BLaER1 treated with 17β-estradiol and CSF1 and Interleukin-3, amounts not matched to agents 10 nM and 100 nM (cell line): ENCODE measurements around the gene NPHP4.

Experiments used
- H3K27ac ChIP-seq, 11 experiments: shearing (Covaris generic); formaldehyde crosslinking; 2 replicates each; pipeline ENCODE4 v1.8.1; 2022
- H3K27me3 ChIP-seq, 11 experiments: shearing (Covaris generic); formaldehyde crosslinking; 2 replicates each; pipeline ENCODE4 v1.8.1; 2022
- H3K36me3 ChIP-seq, 11 experiments: shearing (Covaris generic); formaldehyde crosslinking; 2 replicates each; pipeline ENCODE4 v1.8.1; 2022
- H3K4me1 ChIP-seq, 10 experiments: shearing (Covaris generic); formaldehyde crosslinking; 2 replicates each; pipeline ENCODE4 v1.8.1; 2022
- H3K4me2 ChIP-seq, 11 experiments: shearing (Covaris generic); formaldehyde crosslinking; 2 replicates each; pipeline ENCODE4 v1.8.1; 2022
- H3K4me3 ChIP-seq, 10 experiments: shearing (Covaris generic); formaldehyde crosslinking; 2 replicates each; pipeline ENCODE4 v1.8.1; 2022
- H3K9ac ChIP-seq, 11 experiments: shearing (Covaris generic); formaldehyde crosslinking; 2 replicates each; pipeline ENCODE4 v1.8.1; 2022
- H3K9me3 ChIP-seq, 11 experiments: shearing (Covaris generic); formaldehyde crosslinking; replicated peaks in 1 of 11; 2 replicates each; pipeline ENCODE4 v1.8.1; 2022
- H4K20me1 ChIP-seq, 11 experiments: shearing (Covaris generic); formaldehyde crosslinking; 2 replicates each; pipeline ENCODE4 v1.8.1; 2022
- Cebpa-rat ChIP-seq, 11 experiments: shearing (Covaris generic); IDR thresholded peaks; 2 replicates each; pipeline ENCODE4 v1.8.1; 2022

NPHP4 gene

DNA sequence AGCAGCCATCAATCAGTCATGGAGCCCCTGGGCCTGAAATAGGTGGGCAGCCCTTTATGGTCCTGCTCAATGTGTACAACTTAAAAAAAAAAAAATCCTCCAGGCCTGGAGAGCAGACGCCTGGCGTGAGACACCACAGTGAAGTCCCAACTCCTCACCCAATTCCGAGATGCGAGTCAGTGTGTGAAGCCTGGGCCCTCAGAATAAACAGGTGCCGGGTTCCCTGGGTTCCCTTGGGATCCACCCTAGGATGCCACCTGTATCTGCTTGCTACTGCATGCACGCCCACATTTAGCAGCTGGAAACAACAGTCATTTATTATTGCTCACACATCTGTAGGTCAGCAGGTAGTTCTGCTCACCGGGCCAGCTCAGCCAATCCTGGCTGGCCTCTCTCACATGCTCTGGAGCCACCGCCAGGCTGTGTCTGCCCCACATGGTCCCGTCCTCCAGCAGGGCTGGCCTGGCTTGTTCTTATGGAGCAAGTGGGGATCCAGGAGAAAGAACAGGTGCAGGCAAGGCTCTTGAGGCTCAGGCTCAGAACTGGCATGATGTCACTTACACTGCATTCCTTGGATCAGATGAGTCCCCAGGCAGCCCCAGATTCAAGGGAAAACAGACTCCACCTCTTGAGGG, 172.7 kb downstream of the NPHP4 start:
- Histone ChIP-seq H3K4me2 (peak overlapping the region; percentile 1 to 75 (median 59); a peak in 19 of 22 replicates), H3K4me3 (no peak overlapping the region), H3K27ac (no peak overlapping the region), H4K20me1 (peaks cover 0 to 5% (median 0%) of the 10 kb centered on the region in 11 experiments; a peak in 1 of 22 replicates), H3K27me3 (peaks cover 0 to 10% (median 0%) of the 10 kb centered on the region in 11 experiments; a peak in 4 of 22 replicates), H3K9me3 (peaks cover 8 to 25% (median 21%) of the 10 kb centered on the region in 11 experiments; a peak in 19 of 22 replicates), H3K36me3 (no peaks in the 10 kb centered on the region), H3K4me1 (peaks cover 32 to 82% (median 70%) of the 10 kb centered on the region in 10 experiments), H3K9ac (no peak overlapping the region)
- no peak for TF ChIP-seq Cebpa-rat (IDR thresholded peaks at IDR 0.05)

DNA sequence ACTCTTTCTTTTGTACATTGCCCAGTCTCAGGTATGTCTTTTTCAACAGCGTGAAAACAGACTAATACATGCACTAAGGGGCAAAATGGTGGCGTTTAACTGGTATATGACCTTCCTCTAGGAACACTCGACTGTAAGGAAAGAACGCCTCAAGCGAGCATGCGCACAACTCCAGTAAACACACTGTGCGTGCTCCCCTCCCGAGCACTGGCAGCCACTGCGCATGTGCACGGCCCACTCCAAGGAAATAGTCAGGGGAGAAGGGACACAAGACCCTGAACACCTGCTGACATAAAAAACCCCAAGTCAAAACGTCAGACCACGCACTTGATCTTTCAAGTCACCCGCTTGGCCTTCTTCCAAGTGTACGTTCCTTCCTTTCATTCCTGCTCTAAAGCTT, 173.5 kb downstream of the NPHP4 start:
- Histone ChIP-seq H4K20me1 (peaks cover 0 to 5% (median 0%) of the 10 kb centered on the region in 11 experiments; a peak in 1 of 22 replicates), H3K27ac (no peak overlapping the region), H3K4me1 (peaks cover 40 to 90% (median 77%) of the 10 kb centered on the region in 10 experiments), H3K36me3 (no peaks in the 10 kb centered on the region), H3K27me3 (peaks cover 0 to 10% (median 0%) of the 10 kb centered on the region in 11 experiments; a peak in 4 of 22 replicates), H3K9me3 (peaks cover 2 to 19% (median 16%) of the 10 kb centered on the region in 11 experiments; a peak in 18 of 22 replicates), H3K9ac (no peak overlapping the region), H3K4me3 (no peak overlapping the region), H3K4me2 (peak overlapping the region; percentile 1 to 75 (median 59); a peak in 19 of 22 replicates)
- TF ChIP-seq Cebpa-rat (IDR thresholded peaks at IDR 0.05), result no peak

DNA sequence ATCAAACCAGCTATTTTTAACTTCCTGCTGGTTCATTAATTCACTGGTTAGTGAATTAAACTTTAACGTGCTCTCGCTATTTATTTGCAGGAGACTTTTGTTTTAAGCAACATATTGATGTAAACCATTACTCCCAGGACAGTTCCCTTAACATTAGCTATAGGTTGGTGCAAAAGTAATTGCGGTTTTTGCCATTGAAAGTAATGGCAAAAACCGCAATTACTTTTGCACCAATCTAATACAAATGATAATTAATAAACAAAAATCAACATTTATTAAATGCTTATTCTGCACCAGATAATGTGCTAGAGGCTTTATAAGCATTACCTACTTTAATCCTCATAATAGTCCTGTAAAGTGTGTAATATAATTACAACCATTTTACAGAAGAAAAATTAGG, 176.5 kb downstream of the NPHP4 start:
- Histone ChIP-seq H3K9ac (no peak overlapping the region), H3K27me3 (peaks cover 0 to 11% (median 0%) of the 10 kb centered on the region in 11 experiments; a peak in 4 of 22 replicates), H3K9me3 (peaks cover 0 to 17% (median 15%) of the 10 kb centered on the region in 11 experiments; a peak in 18 of 22 replicates), H3K4me1 (peaks cover 39 to 92% (median 79%) of the 10 kb centered on the region in 10 experiments), H3K4me3 (no peak overlapping the region), H3K27ac (no peak overlapping the region; a peak in 2 of 22 replicates), H4K20me1 (peaks cover 0 to 4% (median 0%) of the 10 kb centered on the region in 11 experiments; a peak in 1 of 22 replicates), H3K36me3 (no peaks in the 10 kb centered on the region), H3K4me2 (peak overlapping the region; percentile 71 to 97 (median 85); a peak in 19 of 22 replicates)
- no peak for TF ChIP-seq Cebpa-rat (IDR thresholded peaks at IDR 0.05)

DNA sequence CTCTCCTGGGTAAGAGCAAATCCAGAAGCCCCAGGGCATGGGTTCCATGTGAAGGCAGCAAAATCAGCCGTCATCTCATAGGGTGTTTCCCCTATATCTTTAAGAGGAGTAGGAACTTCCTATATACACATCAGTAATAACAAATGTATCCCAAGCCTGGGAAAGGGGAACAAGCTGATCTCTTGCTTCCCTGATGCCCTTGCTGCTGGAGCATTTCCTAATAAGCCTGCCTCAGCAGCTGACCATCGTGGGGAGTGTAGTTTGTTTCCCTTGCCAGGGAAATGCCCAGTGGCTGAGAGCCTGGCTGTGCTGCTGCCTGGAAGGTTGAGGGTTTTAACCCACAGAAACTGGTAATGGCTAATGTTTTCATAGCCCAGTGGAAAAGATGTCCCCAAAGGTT, 177.0 kb downstream of the NPHP4 start:
- H3K27ac ChIP-seq, result peak overlapping the region in 2 of 11 experiments; percentile 4 to 30; a peak in 3 of 22 replicates

DNA sequence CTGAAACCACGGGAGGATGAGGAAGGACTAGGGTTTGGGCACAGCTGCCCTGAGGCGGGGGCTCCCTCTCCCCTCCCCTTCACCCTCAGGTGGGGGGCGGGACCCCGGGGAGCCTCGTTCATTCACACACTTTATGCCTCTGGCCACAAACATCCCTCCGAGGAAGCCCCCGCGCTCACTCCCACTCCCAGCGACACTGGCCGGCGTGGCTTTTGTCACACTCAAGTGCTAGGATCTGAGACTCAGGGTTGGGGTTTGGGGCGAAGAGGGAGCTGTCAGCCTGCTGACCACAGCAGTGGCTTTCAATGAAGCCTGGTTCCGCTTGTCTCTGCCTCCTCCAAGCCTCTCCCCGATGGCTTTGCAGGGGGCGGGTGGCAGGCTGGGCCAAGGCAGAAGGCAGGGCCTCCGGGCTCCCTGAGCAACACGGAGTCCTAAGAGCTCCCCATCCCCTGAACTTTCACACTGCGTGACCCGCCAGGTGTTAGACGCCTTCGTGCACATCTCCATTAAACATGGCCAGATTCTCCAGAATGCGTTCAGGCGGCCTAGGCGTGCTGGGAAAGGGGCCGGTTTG, 178.1 kb downstream of the NPHP4 start:
- peaks cover 0 to 11% (median 0%) of the 10 kb centered on the region in 11 experiments; a peak in 4 of 22 replicates for H3K27me3 ChIP-seq
- H3K4me2 ChIP-seq, result peak overlapping the region; percentile 71 to 97 (median 85)
- H3K27ac ChIP-seq, result peak overlapping the region in 9 of 11 experiments; percentile 3 to 64 (median 21); a peak in 13 of 22 replicates
- TF ChIP-seq Cebpa-rat (IDR thresholded peaks at IDR 0.05), result no peak
- no peaks in the 10 kb centered on the region for H3K36me3 ChIP-seq
- H3K4me1 ChIP-seq, result peaks cover 40 to 89% (median 74%) of the 10 kb centered on the region in 10 experiments
- peaks cover 0 to 19% (median 15%) of the 10 kb centered on the region in 11 experiments; a peak in 18 of 22 replicates for H3K9me3 ChIP-seq
- H4K20me1 ChIP-seq, result peaks cover 0 to under 1% (median 0%) of the 10 kb centered on the region in 11 experiments; a peak in 1 of 22 replicates
- peak overlapping the region; percentile 1 to 64 (median 33); a peak in 14 of 22 replicates for H3K9ac ChIP-seq
- H3K4me3 ChIP-seq, result peak overlapping the region in 9 of 10 experiments; percentile 6 to 39 (median 26); a peak in 12 of 20 replicates

More for the DNA sequence above, 177.0 kb downstream of the NPHP4 start:
- Histone ChIP-seq H3K9me3 (peaks cover 0 to 17% (median 15%) of the 10 kb centered on the region in 11 experiments; a peak in 18 of 22 replicates), H3K27me3 (peaks cover 0 to 11% (median 0%) of the 10 kb centered on the region in 11 experiments; a peak in 4 of 22 replicates), H3K9ac (no peak overlapping the region), H3K4me1 (peaks cover 42 to 92% (median 79%) of the 10 kb centered on the region in 10 experiments), H3K4me2 (peak overlapping the region; percentile 71 to 97 (median 85)), H3K36me3 (no peaks in the 10 kb centered on the region), H4K20me1 (peaks cover 0 to 4% (median 0%) of the 10 kb centered on the region in 11 experiments; a peak in 1 of 22 replicates), H3K4me3 (no peak overlapping the region)
- no peak for TF ChIP-seq Cebpa-rat (IDR thresholded peaks at IDR 0.05)

DNA sequence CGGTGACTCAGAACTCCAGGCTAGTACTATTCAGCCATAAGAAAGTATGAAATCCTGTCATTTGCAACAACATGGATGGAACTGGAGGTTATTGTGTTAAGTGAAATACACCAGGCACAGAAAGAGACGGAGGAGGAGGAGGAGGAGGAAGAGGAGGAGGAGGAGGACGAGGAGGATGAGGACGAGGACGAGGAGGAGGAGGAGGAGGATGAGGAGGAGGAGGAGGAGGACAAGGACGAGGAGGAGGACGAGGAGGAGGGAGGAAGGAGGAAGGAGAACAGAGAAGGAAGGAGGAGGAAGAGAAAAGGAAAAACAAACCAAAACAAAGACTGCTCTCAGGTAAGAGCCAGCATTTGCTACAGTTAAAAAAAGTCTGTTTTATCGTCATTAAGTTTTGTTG, 178.7 kb downstream of the NPHP4 start:
- Histone ChIP-seq H3K9ac (peak overlapping the region in 1 of 11 experiments; percentile 53; a peak in 1 of 22 replicates), H4K20me1 (no peaks in the 10 kb centered on the region; a peak in 1 of 22 replicates), H3K36me3 (no peaks in the 10 kb centered on the region), H3K9me3 (peaks cover 0 to 22% (median 12%) of the 10 kb centered on the region in 11 experiments; a peak in 18 of 22 replicates), H3K4me3 (peak overlapping the region in 2 of 10 experiments; percentile 28 to 35; a peak in 2 of 20 replicates), H3K27ac (peak overlapping the region in 2 of 11 experiments; percentile 49 to 64; a peak in 4 of 22 replicates), H3K4me2 (peak overlapping the region; percentile 71 to 97 (median 88)), H3K27me3 (peaks cover 0 to 11% (median 0%) of the 10 kb centered on the region in 11 experiments; a peak in 4 of 22 replicates), H3K4me1 (peaks cover 35 to 83% (median 68%) of the 10 kb centered on the region in 10 experiments)
- no peak for TF ChIP-seq Cebpa-rat (IDR thresholded peaks at IDR 0.05)
